ENCODE data around the gene LDLRAD2.

The LDLRAD2 gene

GRCh38 chr1:21834666-21835065 is 22.6 kb downstream of the LDLRAD2 start:
- TF ChIP-seq EZH2phosphoT487 (IDR thresholded peaks at IDR 0.05; ENCODE audit: low read depth) (no peak), CTCF (IDR thresholded peaks at IDR 0.05; ENCODE audit: low read depth, low read length) (no peak)
- H3K36me3 ChIP-seq (replicated peaks; ENCODE audit: low read depth, low read length): peaks cover 18% of the 10 kb centered on the region
- no peak overlapping the region for H3K9ac ChIP-seq (ENCODE audit: low read length)
- no peaks in the 10 kb centered on the region for H3K9me3 ChIP-seq (ENCODE audit: insufficient read depth, low read length)
- H3K4me3 ChIP-seq (ENCODE audit: low read length): no peak overlapping the region
- no peaks in the 10 kb centered on the region for H3K4me1 ChIP-seq (ENCODE audit: low read length)
- H3K79me2 ChIP-seq (ENCODE audit: low read length): no peaks in the 10 kb centered on the region
- H4K20me1 ChIP-seq (ENCODE audit: insufficient read depth, low read length): no peaks in the 10 kb centered on the region
- H3K27me3 ChIP-seq (ENCODE audit: low read depth, low read length): no peaks in the 10 kb centered on the region
- no peak overlapping the region for H2AFZ ChIP-seq (ENCODE audit: low read depth, low read length)
- H3K4me2 ChIP-seq (ENCODE audit: low read length): no peak overlapping the region
- no peak overlapping the region for H3K27ac ChIP-seq (ENCODE audit: low read length)

GRCh38 chr1:21836010-21836409 is 23.9 kb downstream of the LDLRAD2 start:
- Histone ChIP-seq H3K4me2 (ENCODE audit: low read length) (no peak overlapping the region), H3K79me2 (ENCODE audit: low read length) (no peaks in the 10 kb centered on the region), H3K9me3 (ENCODE audit: insufficient read depth, low read length) (no peaks in the 10 kb centered on the region), H3K4me3 (ENCODE audit: low read length) (no peak overlapping the region), H3K4me1 (ENCODE audit: low read length) (no peaks in the 10 kb centered on the region), H3K36me3 (replicated peaks; ENCODE audit: low read depth, low read length) (peaks cover 18% of the 10 kb centered on the region), H3K27ac (ENCODE audit: low read length) (no peak overlapping the region), H3K9ac (ENCODE audit: low read length) (no peak overlapping the region), H3K27me3 (ENCODE audit: low read depth, low read length) (no peaks in the 10 kb centered on the region), H2AFZ (ENCODE audit: low read depth, low read length) (no peak overlapping the region), H4K20me1 (ENCODE audit: insufficient read depth, low read length) (no peaks in the 10 kb centered on the region)
- no peak for TF ChIP-seq CTCF (IDR thresholded peaks at IDR 0.05; ENCODE audit: low read depth, low read length)

GRCh38 chr1:21836729-21837128 is 24.7 kb downstream of the LDLRAD2 start:
- Histone ChIP-seq H3K9me3 (ENCODE audit: insufficient read depth, low read length) (no peaks in the 10 kb centered on the region), H3K4me1 (ENCODE audit: low read length) (no peaks in the 10 kb centered on the region), H3K36me3 (replicated peaks; ENCODE audit: low read depth, low read length) (peaks cover 18% of the 10 kb centered on the region), H3K79me2 (ENCODE audit: low read length) (no peaks in the 10 kb centered on the region), H2AFZ (ENCODE audit: low read depth, low read length) (no peak overlapping the region), H3K4me3 (ENCODE audit: low read length) (no peak overlapping the region), H3K27ac (ENCODE audit: low read length) (no peak overlapping the region), H4K20me1 (ENCODE audit: insufficient read depth, low read length) (no peaks in the 10 kb centered on the region), H3K9ac (ENCODE audit: low read length) (no peak overlapping the region), H3K27me3 (ENCODE audit: low read depth, low read length) (no peaks in the 10 kb centered on the region), H3K4me2 (ENCODE audit: low read length) (no peak overlapping the region)
- TF ChIP-seq EZH2phosphoT487 (IDR thresholded peaks at IDR 0.05; ENCODE audit: low read depth): no peak
- no peak for TF ChIP-seq CTCF (IDR thresholded peaks at IDR 0.05; ENCODE audit: low read depth, low read length)

- Histone ChIP-seq H2AFZ (ENCODE audit: low read depth, low read length) (no peak overlapping the region), H3K79me2 (ENCODE audit: low read length) (no peaks in the 10 kb centered on the region), H3K27ac (ENCODE audit: low read length) (no peak overlapping the region), H3K9ac (ENCODE audit: low read length) (no peak overlapping the region), H3K27me3 (ENCODE audit: low read depth, low read length) (no peaks in the 10 kb centered on the region), H3K36me3 (replicated peaks; ENCODE audit: low read depth, low read length) (peaks cover 18% of the 10 kb centered on the region), H4K20me1 (ENCODE audit: insufficient read depth, low read length) (no peaks in the 10 kb centered on the region), H3K4me1 (ENCODE audit: low read length) (no peaks in the 10 kb centered on the region), H3K4me3 (ENCODE audit: low read length) (no peak overlapping the region), H3K9me3 (ENCODE audit: insufficient read depth, low read length) (no peaks in the 10 kb centered on the region), H3K4me2 (ENCODE audit: low read length) (no peak overlapping the region)
- no peak for TF ChIP-seq CTCF (IDR thresholded peaks at IDR 0.05; ENCODE audit: low read depth, low read length)
- TF ChIP-seq EZH2phosphoT487 (IDR thresholded peaks at IDR 0.05; ENCODE audit: low read depth): no peak
Observed at GRCh38 chr1:21837476-21837875, 25.4 kb downstream of the LDLRAD2 start.

All from OCI-LY3 (cell line).